Measurements from ENCODE around the gene BRINP2.
A peak's percentile ranks its signal among the peaks of the same experiment; 100 is the strongest.

BRINP2 gene

GRCh38 chr1:177171536-177172123, 872 bp downstream of the BRINP2 start:
- DNase-seq, result no peak

DNA sequence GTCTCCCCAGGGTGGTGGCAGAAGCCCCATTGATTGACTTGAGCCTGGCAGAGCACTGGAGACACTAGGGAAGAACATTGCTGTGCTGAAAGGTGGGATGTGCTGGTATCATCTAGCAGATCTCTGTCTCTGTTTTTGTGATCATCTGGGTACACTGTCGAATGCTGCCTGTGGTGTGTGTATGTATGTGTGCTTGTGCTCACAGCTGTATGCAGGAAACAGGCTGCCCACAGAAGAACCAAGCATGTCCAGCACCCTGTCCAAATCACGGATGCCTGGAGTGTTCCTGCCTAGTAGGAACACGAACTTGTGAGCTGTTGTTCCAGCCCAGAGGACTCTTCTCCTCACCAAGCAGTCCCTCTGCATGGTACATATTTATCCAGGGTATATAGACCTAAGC, 1.5 kb downstream of the BRINP2 start:
- DNase-seq, result no peak

GRCh38 chr1:177172866-177173265, 2.1 kb downstream of the BRINP2 start:
- no peak for DNase-seq

DNA sequence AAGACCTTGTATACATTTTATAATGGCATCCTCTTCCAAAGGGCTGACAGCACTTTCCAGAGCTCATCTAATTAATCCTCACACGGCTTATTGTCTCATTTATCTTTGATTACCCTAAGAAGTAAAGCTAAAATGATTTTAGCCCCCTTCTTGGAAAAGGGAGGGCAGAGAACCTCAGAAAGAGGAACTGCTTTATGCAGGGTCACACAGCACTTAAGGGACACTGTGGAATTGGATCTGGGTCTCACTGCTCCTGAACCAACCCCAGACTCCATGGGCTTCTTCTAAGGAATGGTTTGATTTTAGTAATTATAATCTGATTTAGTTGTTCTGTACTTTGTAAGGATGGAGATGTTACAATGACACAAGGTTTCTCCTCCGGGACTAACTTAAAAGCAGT, 3.2 kb downstream of the BRINP2 start:
- DNase-seq, result no peak

- no peak for DNase-seq
Observed at GRCh38 chr1:177174921-177175634, 4.3 kb downstream of the BRINP2 start.

- no peak for DNase-seq
Observed at GRCh38 chr1:177181280-177181630, 10.5 kb downstream of the BRINP2 start.

DNA sequence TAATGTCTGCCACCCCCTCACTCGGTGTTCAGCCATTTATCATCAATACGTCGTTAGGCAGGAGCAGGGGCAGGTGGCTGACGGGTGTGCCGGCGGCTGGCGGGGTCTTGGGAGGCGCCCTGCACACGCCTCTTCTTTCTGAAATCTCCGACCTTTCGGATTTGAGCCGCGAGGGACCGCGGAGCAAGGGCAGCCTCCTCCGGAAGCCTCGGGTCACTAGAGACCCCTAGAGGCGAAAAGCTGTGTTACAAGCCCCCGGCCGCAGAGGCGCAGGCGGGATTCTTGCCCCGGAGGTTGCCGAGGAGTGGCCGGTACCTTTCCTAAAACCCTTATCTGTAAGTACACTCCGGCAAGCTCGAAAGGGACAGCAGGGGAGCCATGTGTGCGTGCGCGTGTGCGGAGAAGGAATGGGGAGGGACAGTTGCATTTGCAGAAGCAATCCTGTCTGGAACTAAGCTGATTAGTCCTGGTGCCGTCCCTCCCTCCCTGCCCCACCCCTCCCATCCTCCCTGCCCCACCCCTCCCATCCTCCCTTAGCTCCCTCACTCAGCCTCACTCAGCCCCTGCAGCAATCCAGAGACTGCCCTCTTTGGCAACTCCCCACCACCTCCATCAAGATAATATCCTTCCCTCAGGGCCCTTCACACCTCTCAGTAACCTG, 11.0 kb downstream of the BRINP2 start:
- DNase-seq, result peak; percentile 4 to 43

DNA sequence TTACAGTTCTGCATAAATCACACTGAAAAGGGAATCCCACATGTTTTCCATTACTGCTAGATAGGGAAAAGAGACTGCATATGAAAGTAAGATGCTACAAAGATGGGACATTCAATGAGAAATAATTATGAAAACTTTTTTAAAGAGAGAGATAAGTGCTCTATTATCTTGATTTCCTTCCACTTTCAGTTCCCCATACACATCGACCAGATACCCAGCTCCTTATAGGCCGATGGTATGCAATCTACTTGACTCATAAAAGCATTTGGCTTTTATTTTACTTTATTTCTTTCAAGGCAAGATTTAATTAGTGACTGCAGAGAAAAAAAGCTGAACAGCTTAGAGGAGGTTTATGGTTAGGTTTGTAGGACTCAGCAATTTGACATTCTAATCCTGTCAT, 13.1 kb downstream of the BRINP2 start:
- no peak for DNase-seq

GRCh38 chr1:177185209-177185608, 14.5 kb downstream of the BRINP2 start:
- no peak for DNase-seq

DNA sequence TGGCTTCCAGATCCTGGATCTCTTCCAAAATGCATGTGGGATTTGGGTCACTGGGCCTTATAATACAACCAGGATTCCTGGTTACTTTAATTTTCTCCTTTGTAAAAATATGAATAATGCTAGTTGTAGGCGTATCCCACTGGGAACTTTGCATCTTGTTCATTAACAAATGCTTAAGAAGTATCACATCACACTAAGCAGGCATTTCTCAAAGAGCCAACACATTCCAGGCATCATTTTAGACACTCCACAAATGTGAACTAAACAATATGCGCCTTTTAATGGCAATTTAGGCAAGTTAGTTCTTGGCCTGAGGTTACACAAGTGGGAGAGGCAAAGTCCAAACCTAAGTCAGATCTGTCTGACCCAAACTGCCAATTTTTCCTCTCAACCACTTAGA, 15.9 kb downstream of the BRINP2 start:
- DNase-seq, result no peak

DNA sequence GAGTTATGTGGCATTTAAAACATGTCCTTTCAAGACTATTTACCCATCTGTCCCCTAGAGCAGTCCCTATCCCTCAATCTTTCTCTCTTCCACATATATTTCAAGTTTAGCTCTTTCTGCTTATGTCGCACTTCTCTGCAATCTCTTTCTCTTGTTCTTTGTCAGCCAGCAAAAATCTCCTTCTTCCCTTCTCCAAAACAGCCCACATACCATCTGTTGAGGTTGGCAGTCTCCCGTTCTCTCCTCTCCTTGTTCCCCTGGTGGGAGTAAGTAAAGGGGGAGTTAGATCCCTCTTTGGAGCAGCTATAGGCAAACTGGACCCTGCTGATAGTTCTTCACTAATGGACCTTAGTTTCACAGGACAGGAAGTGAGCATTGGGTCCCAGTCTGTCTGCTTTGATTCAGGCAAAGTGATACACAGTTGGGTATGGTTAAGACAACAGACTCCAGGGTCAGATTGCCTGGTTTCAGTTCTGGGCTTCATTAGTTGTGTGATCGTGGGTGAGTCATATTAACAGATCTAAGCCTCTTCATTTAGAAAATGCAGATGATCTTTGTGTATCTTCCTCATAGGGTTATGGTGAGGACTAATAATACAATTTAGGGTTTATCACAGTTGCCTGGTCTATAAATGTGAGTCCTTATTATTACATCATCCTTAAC, 19.7 kb downstream of the BRINP2 start:
- DNase-seq, result no peak

DNA sequence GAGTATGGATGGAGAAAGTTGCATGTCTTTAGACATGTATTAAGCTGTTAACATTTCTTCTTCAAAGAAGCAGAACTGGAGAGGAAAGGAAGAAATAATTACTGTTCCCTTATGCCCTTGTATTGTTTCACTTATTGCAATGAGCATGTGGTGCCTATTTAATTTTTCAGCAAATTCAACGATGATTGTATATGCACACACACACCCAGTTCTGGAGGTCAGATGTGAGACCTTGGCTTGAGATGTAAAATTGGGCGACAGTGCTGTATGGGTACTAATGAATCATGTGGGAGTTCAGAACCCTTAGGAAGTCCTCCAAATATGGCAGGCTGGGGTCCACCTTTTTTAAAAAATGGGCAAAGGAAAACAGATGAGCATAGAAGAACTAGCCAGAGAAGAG, 27.5 kb downstream of the BRINP2 start:
- DNase-seq, result no peak

DNA sequence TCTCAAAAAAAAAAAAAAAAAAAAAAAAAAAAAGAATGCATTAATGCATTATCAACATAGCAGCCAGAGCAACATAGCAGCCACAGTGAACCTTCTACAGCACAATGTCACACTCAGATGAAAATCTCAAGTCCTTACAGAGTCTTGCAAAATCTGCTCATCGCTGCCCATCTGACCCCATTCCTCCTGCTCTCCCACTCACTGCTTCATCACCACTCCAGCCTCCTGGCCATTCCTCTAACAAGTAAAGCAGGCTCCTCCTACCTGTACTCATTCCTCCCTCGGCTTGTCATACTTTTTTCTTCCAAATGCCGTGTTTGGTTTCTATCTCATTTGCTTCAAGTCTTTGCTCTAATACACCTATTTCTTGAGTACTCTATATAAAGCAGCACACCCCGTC, 29.5 kb downstream of the BRINP2 start:
- no peak for DNase-seq

GRCh38 chr1:177206831-177207355, 36.1 kb downstream of the BRINP2 start:
- no peak for DNase-seq

DNA sequence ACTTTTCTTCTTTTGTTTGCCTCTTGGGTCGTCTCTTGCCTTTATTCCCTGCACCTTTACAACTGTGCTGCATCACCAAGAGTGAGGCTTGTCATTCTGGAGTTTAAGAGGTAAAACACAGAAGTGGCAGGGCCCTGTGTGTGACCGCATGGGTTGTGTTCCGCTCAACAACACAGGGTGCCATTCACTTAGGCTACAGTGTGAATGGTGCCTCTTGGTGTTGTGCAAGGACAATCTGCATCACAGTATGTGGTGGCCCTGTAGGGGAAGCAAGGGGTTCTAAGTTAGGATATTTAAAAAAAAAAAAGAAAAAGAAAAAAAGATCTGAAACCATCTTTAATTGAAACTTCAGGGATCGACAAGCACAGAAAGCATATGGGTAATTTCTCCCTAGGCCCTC, 38.2 kb downstream of the BRINP2 start:
- DNase-seq, result no peak

DNA sequence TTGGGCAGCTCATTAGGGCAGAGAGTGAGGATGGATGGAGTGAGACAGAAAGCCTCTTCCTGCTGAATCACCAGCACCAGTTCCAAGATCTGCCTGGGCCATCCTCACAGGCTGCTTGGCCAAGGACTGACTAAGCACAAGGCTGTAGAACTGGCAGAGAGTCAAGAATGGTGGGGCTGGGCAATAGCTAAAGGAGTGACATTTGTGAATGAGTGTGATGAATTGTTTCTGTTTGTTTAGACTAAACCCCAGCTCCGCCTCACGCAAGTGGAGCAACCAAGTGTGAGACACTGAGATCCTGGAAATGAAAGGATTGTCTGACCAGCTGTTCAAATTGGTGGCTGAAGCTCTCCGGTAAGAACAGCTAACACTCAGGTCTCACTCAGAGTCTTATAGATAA, 38.6 kb downstream of the BRINP2 start:
- no peak for DNase-seq

- DNase-seq, result no peak
Observed at GRCh38 chr1:177210071-177210470, 39.3 kb downstream of the BRINP2 start.

- no peak for DNase-seq
Observed at GRCh38 chr1:177211231-177211630, 40.5 kb downstream of the BRINP2 start.

DNA sequence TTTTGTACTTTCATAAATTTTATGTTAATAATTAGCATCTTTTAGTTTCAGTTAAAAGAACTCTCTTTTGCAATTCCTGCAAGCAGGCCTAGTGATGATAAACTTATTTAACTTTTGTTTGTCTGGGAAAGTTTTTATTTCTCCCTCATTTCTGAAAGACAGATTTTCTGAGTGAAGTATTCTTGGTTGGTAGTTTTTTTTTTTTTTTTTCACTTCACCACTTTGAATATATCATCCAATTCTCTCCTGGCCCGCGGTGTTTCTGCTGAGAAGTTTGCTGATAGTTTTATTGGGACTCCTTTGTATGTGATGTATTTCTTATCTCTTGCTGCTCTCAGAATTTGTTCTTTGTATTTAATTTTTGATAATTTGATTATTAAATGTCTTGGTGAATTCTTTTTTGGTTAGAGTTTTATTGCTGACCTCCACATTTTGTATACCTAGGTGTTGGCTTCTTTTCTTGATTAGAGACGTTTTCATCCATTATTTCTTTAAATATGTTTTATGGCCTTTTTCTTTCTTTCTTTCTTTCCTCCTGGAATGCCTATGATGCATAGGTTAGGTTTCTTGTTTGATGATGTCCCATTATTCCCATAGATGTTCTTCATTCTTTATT, 45.9 kb downstream of the BRINP2 start:
- no peak for DNase-seq

GRCh38 chr1:177219554-177220458, 49.0 kb downstream of the BRINP2 start:
- DNase-seq, result no peak

GRCh38 chr1:177223359-177223758, 52.6 kb downstream of the BRINP2 start:
- no peak for DNase-seq

Measured in inflammatory macrophage treated with lipopolysaccharide for 1 hour (primary cell).